ENCODE measurements around the gene MYBBP1A.

- TF ChIP-seq EZH2phosphoT487 (IDR thresholded peaks at IDR 0.05; ENCODE audit: borderline replicate concordance), result no peak
- TF ChIP-seq MAX (IDR thresholded peaks at IDR 0.05), result no peak
- TF ChIP-seq POLR2A (IDR thresholded peaks at IDR 0.05; ENCODE audit: borderline replicate concordance, extremely low read depth, insufficient read depth, insufficient read length), result no peak
- TF ChIP-seq CTCF (IDR thresholded peaks at IDR 0.05 in 2 of 3, conservative IDR thresholded peaks at IDR 0.05 in 1 of 3; ENCODE audit: borderline replicate concordance in 1 of 3, insufficient read depth in 1 of 3, low read depth in 2 of 3, low read length in 2 of 3), result no peak
- TF ChIP-seq REST (IDR thresholded peaks at IDR 0.05; ENCODE audit: low read depth), result no peak
- TF ChIP-seq, protein P1, sequence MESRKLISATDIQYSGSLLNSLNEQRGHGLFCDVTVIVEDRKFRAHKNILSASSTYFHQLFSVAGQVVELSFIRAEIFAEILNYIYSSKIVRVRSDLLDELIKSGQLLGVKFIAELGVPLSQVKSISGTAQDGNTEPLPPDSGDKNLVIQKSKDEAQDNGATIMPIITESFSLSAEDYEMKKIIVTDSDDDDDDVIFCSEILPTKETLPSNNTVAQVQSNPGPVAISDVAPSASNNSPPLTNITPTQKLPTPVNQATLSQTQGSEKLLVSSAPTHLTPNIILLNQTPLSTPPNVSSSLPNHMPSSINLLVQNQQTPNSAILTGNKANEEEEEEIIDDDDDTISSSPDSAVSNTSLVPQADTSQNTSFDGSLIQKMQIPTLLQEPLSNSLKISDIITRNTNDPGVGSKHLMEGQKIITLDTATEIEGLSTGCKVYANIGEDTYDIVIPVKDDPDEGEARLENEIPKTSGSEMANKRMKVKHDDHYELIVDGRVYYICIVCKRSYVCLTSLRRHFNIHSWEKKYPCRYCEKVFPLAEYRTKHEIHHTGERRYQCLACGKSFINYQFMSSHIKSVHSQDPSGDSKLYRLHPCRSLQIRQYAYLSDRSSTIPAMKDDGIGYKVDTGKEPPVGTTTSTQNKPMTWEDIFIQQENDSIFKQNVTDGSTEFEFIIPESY (IDR thresholded peaks at IDR 0.05; ENCODE audit: extremely low read depth, insufficient replicate concordance, low read length), result no peak
- no peak for TF ChIP-seq POLR2AphosphoS5 (IDR thresholded peaks at IDR 0.05; ENCODE audit: low read depth, low read length)
- TF ChIP-seq EZH2 (IDR thresholded peaks at IDR 0.05), result no peak
- TF ChIP-seq JUND (IDR thresholded peaks at IDR 0.05), result no peak
- no peak for TF ChIP-seq ZNF274 (IDR thresholded peaks at IDR 0.05; ENCODE audit: low read depth, low read length)
- TF ChIP-seq ATF3 (IDR thresholded peaks at IDR 0.05), result no peak
Measured at GRCh38 chr17:4596636-4597380, 41.6 kb upstream of the MYBBP1A start.
